HEK293T (cell line): Measurements from ENCODE around the gene TXNL4A.

Experiments
- ARNT ChIP-seq: fragments of 450-650 bp; IDR thresholded peaks from 2 replicates; pipeline ENCODE4 v1.6.1; 2017; ENCODE audit warnings: mild to moderate bottlenecking
- BHLHE40 ChIP-seq: fragments of 450-650 bp; IDR thresholded peaks from 2 replicates; pipeline ENCODE4 v1.6.1; 2016; ENCODE audit warnings: mild to moderate bottlenecking, moderate library complexity, borderline replicate concordance
- ELF4 ChIP-seq: fragments of 450-650 bp; IDR thresholded peaks from 2 replicates; pipeline ENCODE4 v1.6.1; 2017; ENCODE audit warnings: antibody characterized with exemption
- FOXK2 ChIP-seq: fragments of 450-650 bp; IDR thresholded peaks from 2 replicates; pipeline ENCODE4 v1.6.1; 2016; ENCODE audit warnings: mild to moderate bottlenecking
- L3MBTL2 ChIP-seq: fragments of 450-650 bp; conservative IDR thresholded peaks from 2 replicates; pipeline ENCODE4 v1.6.1; 2016; ENCODE audit warnings: mild to moderate bottlenecking
- LEF1 ChIP-seq: fragments of 450-650 bp; IDR thresholded peaks from 2 replicates; pipeline ENCODE4 v1.6.1; 2017; ENCODE audit warnings: mild to moderate bottlenecking, borderline replicate concordance
- NFRKB ChIP-seq: fragments of 450-650 bp; IDR thresholded peaks from 2 replicates; pipeline ENCODE4 v1.6.1; 2016; ENCODE audit warnings: mild to moderate bottlenecking, moderate library complexity
- TARDBP ChIP-seq: fragments of 450-650 bp; IDR thresholded peaks from 2 replicates; pipeline ENCODE4 v1.6.1; 2016

DNA sequence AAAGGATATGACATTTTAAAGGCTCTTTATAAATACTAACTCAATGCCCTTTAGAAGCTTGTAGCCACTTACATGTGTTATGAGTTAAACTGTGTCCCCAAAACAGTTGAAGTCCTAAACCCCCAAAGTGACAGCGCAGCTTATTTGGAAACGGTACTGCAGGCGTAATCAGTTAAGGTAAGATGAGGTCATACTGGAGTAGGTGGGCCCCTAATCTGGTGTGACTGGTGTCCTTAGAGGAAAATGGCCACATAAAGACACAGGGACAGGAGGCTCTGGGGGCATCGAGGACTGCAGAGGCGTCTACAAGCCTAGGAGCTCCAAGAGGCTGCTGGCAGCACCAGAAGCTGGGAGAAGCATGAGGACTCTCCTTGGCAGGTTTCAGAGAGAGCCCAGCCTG is 8.5 kb downstream of the TXNL4A start:
- TF ChIP-seq NFRKB (no peak), LEF1 (no peak), BHLHE40 (no peak), L3MBTL2 (no peak), FOXK2 (no peak), ARNT (no peak), TARDBP (no peak), ELF4 (no peak)
